SK-N-SH (cell line): Measurements from ENCODE around the gene CD59. TPM values are rescaled to one million over a fixed set of nuclear protein-coding genes. Genes with fewer than 3 reads are reported as not detected.

ENCODE experiments used
- CTCF ChIA-PET: fragments of 300-600, 350-600 bp; formaldehyde crosslinking; extraction: SDS; loops from one replicate; lab custom pipeline; 2021; lab: Yijun Ruan, JAX
- POLR2A ChIA-PET: fragments of 350-600 bp; sonication (Branson Sonifier 250); formaldehyde crosslinking; extraction: SDS; loops from one replicate; lab custom pipeline; 2020; ENCODE audit warnings: antibody characterized with exemption, inconsistent platforms; lab: Yijun Ruan, JAX
- DNase-seq: peaks from one replicate; pipeline ENCODE4 v3.0.0; 2012
- H2AFZ ChIP-seq: fragments of 200-600 bp; sonication (generic); 2 replicates; pipeline ENCODE4 v1.8.1; 2016; ENCODE audit warnings: antibody characterized with exemption, mild to moderate bottlenecking, low read depth
- H3F3A ChIP-seq: fragments of 200-600 bp; sonication (generic); replicated peaks from 2 replicates; pipeline ENCODE3; 2016; ENCODE audit warnings: antibody characterized with exemption, mild to moderate bottlenecking; ENCODE audit not compliant: insufficient read depth
- H3K27ac ChIP-seq, 2 experiments: fragments of 200-500 bp in 1 of 2; fragments of 200-600 bp in 1 of 2; sonication (Bioruptor generic) in 1 of 2; sonication (generic), shearing (Covaris generic) in 1 of 2; 2 replicates each; pipeline versions ENCODE4 v1.5.1 to v1.6.1; 2014 to 2016; ENCODE audit warnings: low read depth in 2 of 2, inconsistent platforms in 1 of 2, low read length in 1 of 2, mild to moderate bottlenecking in 1 of 2, mixed read lengths in 1 of 2
- H3K27me3 ChIP-seq: fragments of 200-600 bp; sonication (generic), shearing (Covaris generic); 2 replicates; pipeline ENCODE4 v1.6.1; 2016; ENCODE audit warnings: mixed run types; ENCODE audit not compliant: insufficient read depth
- H3K36me3 ChIP-seq, 2 experiments: fragments of 200-500 bp in 1 of 2; fragments of 200-600 bp in 1 of 2; sonication (Bioruptor generic) in 1 of 2; sonication (generic) in 1 of 2; replicated peaks in 1 of 2; 2 replicates each; pipeline versions ENCODE3 to v1.5.1; 2014 to 2016; ENCODE audit warnings: low read length in 1 of 2, mild to moderate bottlenecking in 1 of 2; ENCODE audit not compliant: insufficient read depth in 2 of 2, control insufficient read depth in 1 of 2
- H3K4me1 ChIP-seq, 2 experiments: fragments of 200-500 bp in 1 of 2; fragments of 200-600 bp in 1 of 2; sonication (Bioruptor generic) in 1 of 2; sonication (generic), shearing (Covaris generic) in 1 of 2; 2 replicates each; pipeline versions ENCODE4 v1.5.1 to v1.6.1; 2014 to 2016; ENCODE audit warnings: low read depth in 1 of 2, low read length in 1 of 2, mixed run types in 1 of 2; ENCODE audit not compliant: insufficient read depth in 2 of 2, control insufficient read depth in 1 of 2
- H3K4me2 ChIP-seq: fragments of 200-600 bp; sonication (generic), shearing (Covaris generic); 2 replicates; pipeline ENCODE4 v1.6.1; 2017; ENCODE audit warnings: mixed run types
- H3K4me3 ChIP-seq, 2 experiments: fragments of 200-500 bp in 1 of 2; fragments of 200-600 bp in 1 of 2; sonication (Bioruptor generic) in 1 of 2; sonication (generic), shearing (Covaris generic) in 1 of 2; 2 replicates each; pipeline versions ENCODE4 v1.5.1 to v1.8.1; 2014 to 2016; ENCODE audit warnings: low read depth in 2 of 2, inconsistent platforms in 1 of 2, low read length in 1 of 2, mild to moderate bottlenecking in 1 of 2, mixed read lengths in 1 of 2, moderate library complexity in 1 of 2
- H3K79me2 ChIP-seq: fragments of 200-600 bp; sonication (generic); 2 replicates; pipeline ENCODE4 v1.8.1; 2017; ENCODE audit warnings: mild to moderate bottlenecking; ENCODE audit not compliant: insufficient read depth
- H3K9ac ChIP-seq: fragments of 200-600 bp; sonication (generic); 2 replicates; pipeline ENCODE4 v1.6.1; 2017; ENCODE audit warnings: mixed run types
- H3K9me2 ChIP-seq: fragments of 200-600 bp; sonication (generic); 2 replicates; pipeline ENCODE4 v1.6.1; 2017; ENCODE audit warnings: mixed run types
- H3K9me3 ChIP-seq: fragments of 200-600 bp; sonication (generic); 2 replicates; pipeline ENCODE4 v1.6.1; 2017; ENCODE audit warnings: mixed run types, mild to moderate bottlenecking, moderate library complexity
- H4K20me1 ChIP-seq: fragments of 200-600 bp; sonication (generic); 2 replicates; pipeline ENCODE4 v1.6.1; 2017; ENCODE audit warnings: mild to moderate bottlenecking, mixed run types; ENCODE audit not compliant: insufficient read depth
- CTCF ChIP-seq: fragments of 200-600 bp; sonication (generic); IDR thresholded peaks from 2 replicates; pipeline ENCODE4 v1.6.1; 2017; ENCODE audit warnings: antibody characterized with exemption, mild to moderate bottlenecking, moderate library complexity
- EP300 ChIP-seq, 2 experiments: IDR thresholded peaks; 2 replicates each; pipeline versions ENCODE4 v1.4.0 to v1.6.1; 2012; ENCODE audit warnings: borderline replicate concordance in 1 of 2, low read depth in 1 of 2, low read length in 1 of 2
- PBX3 ChIP-seq: IDR thresholded peaks from 2 replicates; pipeline ENCODE4; 2012
- RAD21 ChIP-seq: IDR thresholded peaks from 2 replicates; pipeline ENCODE4 v1.6.1; 2012; ENCODE audit warnings: mild to moderate bottlenecking, low read length
- SIN3A ChIP-seq: IDR thresholded peaks from 2 replicates; pipeline ENCODE4 v1.6.1; 2012; ENCODE audit warnings: low read depth, mild to moderate bottlenecking, low read length, moderate library complexity, borderline replicate concordance
- WGBS: methylation state at CpG from one replicate; pipeline ENCODE4 v1.1.6; 2017; ENCODE audit warnings: low lambda C conversion rate; 5-methylcytosine and 5-hydroxymethylcytosine counted together
- polyA plus RNA-seq, 3 experiments: library from polyadenylated mRNA; depleted of rRNA; stranded (reverse); fragments of >200 nt; gene quantifications; 2 replicates each; pipeline ENCODE4 v1.2.3, GENCODE V29; 2012
- TF ChIP-seq, protein P1 (sequence below): IDR thresholded peaks from 2 replicates; pipeline ENCODE4 v1.6.1; 2012; ENCODE audit warnings: mild to moderate bottlenecking, low read depth, low read length, moderate library complexity

CD59 gene
- polyA plus RNA-seq, 1 of the 3 experiments (the other 2 are of a cell fraction), result 616 TPM

DNA sequence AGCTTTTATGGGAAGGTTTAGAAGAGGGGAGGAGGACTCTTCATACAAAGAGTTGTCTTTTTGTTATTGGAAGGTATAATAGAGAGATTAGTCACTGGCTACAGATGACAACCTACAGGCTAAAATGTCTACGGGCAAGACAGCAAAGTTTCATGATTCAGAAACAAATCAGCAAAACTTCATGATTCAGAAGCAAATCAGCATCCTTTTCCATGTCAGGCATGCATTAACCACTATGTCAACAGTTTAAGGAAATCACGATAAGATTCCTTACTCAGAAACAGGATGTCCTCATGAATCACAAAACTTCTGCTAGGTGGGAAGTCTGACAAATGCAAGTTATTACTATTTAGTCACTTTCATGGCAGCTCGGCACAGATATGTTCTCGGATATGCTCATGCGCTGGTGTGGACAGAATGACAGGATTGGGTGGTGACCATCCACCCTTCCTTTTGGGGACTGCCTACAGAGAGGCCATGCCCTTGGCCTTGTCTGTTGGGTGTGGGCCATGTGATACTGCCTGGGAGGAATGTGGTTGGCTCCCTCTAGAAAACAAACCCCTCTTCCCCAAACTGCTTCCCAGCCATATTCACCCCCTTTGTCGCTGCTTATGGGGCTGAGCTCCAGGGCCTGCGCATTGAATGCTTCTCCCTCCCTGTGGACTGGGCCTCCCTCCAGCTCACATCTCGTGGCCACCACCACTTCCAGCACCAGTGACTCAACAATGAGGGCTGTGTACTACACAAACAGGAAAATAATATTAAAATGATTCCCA is 45.7 kb downstream of the CD59 start (continued):
- TF ChIP-seq, protein P1, sequence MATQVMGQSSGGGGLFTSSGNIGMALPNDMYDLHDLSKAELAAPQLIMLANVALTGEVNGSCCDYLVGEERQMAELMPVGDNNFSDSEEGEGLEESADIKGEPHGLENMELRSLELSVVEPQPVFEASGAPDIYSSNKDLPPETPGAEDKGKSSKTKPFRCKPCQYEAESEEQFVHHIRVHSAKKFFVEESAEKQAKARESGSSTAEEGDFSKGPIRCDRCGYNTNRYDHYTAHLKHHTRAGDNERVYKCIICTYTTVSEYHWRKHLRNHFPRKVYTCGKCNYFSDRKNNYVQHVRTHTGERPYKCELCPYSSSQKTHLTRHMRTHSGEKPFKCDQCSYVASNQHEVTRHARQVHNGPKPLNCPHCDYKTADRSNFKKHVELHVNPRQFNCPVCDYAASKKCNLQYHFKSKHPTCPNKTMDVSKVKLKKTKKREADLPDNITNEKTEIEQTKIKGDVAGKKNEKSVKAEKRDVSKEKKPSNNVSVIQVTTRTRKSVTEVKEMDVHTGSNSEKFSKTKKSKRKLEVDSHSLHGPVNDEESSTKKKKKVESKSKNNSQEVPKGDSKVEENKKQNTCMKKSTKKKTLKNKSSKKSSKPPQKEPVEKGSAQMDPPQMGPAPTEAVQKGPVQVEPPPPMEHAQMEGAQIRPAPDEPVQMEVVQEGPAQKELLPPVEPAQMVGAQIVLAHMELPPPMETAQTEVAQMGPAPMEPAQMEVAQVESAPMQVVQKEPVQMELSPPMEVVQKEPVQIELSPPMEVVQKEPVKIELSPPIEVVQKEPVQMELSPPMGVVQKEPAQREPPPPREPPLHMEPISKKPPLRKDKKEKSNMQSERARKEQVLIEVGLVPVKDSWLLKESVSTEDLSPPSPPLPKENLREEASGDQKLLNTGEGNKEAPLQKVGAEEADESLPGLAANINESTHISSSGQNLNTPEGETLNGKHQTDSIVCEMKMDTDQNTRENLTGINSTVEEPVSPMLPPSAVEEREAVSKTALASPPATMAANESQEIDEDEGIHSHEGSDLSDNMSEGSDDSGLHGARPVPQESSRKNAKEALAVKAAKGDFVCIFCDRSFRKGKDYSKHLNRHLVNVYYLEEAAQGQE, result no peak
- TF ChIP-seq EP300 (IDR thresholded peaks at IDR 0.05; ENCODE audit: borderline replicate concordance in 1 of 2, low read depth in 1 of 2, low read length in 1 of 2), result peak in 1 of 2 experiments; percentile 97; a peak in 2 of 4 replicates

GRCh38 chr11:33689501-33689900 is 46.7 kb downstream of the CD59 start:
- no peaks in the 10 kb centered on the region for H4K20me1 ChIP-seq
- DNase-seq, result no peak
- no peaks in the 10 kb centered on the region for H3K27me3 ChIP-seq
- H3K27ac ChIP-seq, result peak overlapping the region; percentile 73 to 100; a peak in 3 of 4 replicates
- no peak overlapping the region for H2AFZ ChIP-seq
- H3K79me2 ChIP-seq, result no peaks in the 10 kb centered on the region
- ChIA-PET CTCF (interaction anchor here (1.1 to 14.6 kb wide), 12 partner anchors 11 to 524 kb away, joined by 3 to 185 read pairs (median 9); partner anchors contain the start of gene C11orf91), POLR2A (no interaction called here)
- peak overlapping the region; percentile 73; the same call in 1 of the 2 replicates for H3K9ac ChIP-seq
- TF ChIP-seq SIN3A (no peak), EP300 (IDR thresholded peaks at IDR 0.05; ENCODE audit: borderline replicate concordance in 1 of 2, low read depth in 1 of 2, low read length in 1 of 2) (no peak), RAD21 (no peak), PBX3 (no peak), CTCF (no peak)
- TF ChIP-seq, protein P1, result no peak
- no peaks in the 10 kb centered on the region for H3K36me3 ChIP-seq
- H3K9me3 ChIP-seq, result no peaks in the 10 kb centered on the region
- peak overlapping the region; percentile 65 for H3K4me2 ChIP-seq
- no peaks in the 10 kb centered on the region for H3K9me2 ChIP-seq
- 92% methylated on average over 8 of the region's 8 CpGs for WGBS
- H3K4me3 ChIP-seq, result no peak overlapping the region
- peaks cover 56% of the 10 kb centered on the region for H3F3A ChIP-seq
- H3K4me1 ChIP-seq, result peaks cover 15 to 61% of the 10 kb centered on the region in 2 experiments
